ENCODE measurements around the gene KIAA1328.
"Not testable (repeated sequence)": the region's sequence is repeated elsewhere in the genome, so short reads cannot be mapped to it uniquely, and the experiment has no call there.

Gene KIAA1328

DNA sequence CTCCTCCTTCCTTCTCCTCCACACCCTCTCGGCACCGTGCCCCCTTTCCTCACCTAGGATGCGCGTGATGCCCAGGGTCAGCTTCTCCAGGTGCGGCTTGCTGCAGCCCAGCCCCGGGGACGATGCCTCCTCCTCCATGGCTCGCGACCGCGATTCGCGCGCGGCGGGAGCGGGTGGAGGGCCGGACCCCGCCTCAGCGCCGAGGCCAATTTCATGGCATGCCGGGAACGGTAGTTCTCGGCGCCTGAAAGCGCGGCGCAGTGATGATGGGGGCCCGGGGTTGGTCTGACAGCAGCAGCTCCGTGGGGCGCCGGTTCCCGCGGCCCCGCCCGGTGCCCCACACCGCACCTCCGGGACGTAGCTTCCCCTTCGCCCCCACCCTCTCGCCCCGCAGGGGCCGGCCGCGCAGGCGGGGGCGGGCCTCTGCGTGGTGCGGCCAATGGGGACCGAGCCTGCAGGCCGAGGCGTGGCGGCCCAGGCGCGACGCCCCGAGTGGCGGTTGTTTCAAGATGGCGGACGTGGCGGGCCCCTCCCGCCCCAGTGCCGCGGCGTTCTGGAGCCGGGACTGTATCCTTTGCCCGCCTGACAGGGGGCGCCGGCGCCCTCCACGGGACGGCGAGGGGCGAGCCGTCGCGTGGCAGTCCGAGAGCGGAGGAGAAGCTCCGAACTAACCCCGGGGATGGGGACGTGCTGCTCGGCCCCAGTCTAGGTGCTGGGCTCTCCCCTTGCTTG, at the start of gene KIAA1328, which contains the start of gene TPGS2:
Gene KIAA1328, plus strand, starts transcription at position 498 of the 732 bp plus-strand sequence. Its CDS starts 12 bp downstream, at position 510.
Gene TPGS2, minus strand, starts transcription at position 373 of the 732 bp plus-strand sequence. Its CDS starts 235 bp downstream, at position 138.
- peak; percentile 88 to 90 for DNase-seq

DNA sequence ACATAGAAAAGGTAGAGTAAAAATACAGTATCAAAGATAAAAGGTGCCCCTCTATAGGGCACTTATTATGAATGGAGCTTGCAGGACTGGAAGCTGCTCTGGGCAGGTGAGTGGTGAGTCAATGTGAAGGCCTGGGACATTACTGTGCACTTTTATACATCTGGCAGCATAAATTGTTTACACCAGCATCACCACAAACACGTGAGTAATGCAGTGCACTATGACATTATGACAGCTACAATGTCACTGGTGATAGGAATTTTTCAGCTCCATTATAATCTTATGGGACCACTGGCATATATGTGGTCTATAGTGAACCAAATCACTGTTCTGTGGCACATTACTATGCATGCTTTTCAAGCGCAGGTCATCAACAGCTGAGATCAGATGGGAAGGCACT, 48.2 kb upstream of the KIAA1328 start:
- no peak for DNase-seq

DNA sequence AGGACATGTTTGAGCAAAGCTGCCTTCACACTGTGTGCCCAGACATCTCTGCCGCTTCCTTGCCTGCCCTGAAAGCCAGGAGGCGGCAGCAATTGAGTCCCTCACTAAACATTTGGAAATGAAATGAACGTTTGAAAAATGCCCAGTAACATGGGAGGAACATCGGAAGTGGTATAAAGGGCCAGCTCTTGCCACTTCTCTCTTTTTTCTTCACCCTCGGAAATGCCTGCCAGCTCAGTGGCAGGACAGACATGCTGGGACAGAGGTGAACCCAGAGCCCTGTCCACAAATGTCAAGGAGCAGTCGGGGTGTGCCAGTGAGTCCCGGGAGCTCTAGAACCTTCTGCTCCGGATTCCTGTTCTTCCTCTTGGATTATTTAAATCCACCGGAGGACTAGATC, 46.2 kb upstream of the KIAA1328 start:
- no peak for DNase-seq

DNA sequence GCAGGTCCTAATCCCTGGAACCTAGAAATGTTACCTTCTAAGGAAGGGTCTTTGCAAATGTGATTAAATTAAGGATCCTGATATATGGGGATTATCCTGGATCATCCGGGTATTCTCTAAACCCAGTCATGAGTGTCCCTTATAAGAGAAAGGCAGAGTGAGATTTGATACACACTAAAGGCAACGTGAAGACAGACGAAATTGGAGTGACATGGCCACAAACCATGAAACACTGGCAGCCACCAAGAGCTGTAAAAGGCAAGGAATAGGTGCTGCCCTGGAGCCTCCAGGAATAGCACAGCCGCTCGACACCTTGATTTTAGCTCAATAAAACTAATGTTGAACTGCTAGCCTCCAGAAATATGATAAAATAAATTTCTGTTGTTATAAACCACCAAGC, 45.1 kb upstream of the KIAA1328 start:
- no peak for DNase-seq

DNA sequence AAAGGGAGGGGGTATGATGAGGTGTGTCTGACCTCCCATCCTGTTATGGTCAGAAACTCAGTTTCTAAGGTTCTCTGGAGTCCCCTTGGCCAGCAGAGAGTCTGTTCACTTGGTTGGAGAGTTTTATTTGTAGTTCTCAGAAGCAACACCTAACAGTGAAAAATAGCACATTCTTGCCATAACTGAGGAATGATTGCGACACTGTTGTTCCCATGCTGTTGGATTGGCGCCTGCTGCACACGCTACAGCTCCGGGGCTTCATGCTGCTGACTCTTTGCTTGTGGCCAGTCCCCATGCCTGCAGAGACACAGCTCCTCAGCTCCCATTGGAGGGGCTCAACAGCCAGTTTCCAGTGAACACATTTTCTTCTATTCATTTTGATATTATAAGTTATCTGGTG, 42.2 kb upstream of the KIAA1328 start:
- DNase-seq, result no peak

DNA sequence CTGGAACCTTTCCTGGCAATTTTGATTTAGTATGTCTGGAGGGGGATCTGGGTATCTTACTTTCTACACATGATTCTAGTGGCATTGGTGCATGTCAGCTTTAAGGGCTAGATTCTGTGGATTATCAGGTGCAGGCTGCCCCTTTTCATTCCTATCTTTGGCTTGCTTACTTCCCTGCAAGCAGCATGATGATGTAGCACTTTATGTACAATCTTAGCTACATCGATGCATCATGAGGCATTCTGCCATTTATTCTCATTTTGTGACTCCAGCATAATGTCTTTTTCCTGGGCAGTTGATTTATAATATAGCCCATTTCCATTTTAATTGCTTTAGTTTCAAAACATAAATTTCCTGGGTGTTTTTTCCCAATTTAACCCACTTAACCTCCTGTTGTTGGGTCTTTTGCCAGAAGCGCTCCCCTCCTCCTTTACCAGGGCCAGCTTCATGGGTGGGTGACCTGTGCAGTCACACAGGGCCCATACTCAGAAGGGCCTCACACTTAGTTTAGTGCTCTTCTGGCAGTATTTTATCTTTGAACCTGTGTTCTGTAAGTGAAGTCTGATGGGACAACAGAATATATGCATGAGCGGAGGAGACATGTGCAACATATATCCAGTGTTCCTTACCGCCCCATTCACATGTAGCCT, 36.2 kb upstream of the KIAA1328 start:
- DNase-seq, result no peak

DNA sequence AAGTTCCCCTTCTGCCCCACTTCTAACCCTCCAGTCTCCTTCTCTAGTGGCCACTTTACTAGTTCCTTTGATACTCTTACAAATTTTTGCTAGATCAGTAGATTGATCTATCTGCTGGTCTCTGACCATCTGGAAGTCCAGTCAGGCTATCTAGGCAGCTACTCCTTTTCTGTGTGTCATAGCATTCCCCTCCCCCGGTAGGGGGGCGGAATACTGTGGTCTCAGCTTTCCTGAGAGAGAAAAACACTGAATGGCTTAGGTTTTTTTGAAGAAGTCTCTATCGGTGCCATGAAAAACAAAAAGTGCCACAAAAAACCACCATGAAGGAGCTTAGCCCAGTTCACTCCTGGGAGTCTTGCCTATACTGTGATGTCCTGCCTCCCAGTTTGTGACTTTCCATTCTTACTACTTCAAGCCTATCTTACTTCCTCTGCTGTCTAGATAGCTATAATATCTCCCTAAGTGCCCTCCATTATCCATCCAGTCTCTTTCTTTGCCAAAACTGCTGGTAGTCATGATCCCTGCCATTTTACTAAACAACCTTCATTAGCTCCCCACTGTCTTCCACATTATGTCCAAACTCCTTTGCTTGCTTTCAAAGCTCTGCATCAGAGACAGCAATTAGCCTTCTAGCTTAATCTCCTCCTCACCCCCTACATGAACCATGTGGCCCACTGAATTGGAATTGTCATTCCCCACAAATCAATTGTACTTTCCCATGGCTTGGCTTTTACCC, 30.0 kb upstream of the KIAA1328 start:
- DNase-seq, result no peak

DNA sequence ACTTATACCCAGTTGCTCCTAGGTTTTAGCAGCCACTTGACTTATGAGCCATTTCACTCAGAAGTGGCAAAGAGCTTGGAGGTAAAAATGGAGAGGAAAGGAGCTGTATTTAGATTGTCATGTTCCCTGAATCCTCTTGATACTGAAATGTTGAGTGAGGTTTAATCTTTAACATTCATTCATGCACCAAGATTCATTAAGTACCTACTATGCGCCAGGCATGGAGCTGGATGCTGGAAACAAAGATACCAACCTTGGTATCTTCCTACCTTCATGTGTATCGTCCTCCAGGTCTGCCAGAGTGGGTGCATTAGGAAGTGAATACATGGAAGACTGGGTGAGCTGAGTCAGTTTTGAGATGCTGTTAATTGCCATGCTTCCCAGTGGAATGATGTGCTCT, 23.8 kb upstream of the KIAA1328 start:
- DNase-seq, result no peak

DNA sequence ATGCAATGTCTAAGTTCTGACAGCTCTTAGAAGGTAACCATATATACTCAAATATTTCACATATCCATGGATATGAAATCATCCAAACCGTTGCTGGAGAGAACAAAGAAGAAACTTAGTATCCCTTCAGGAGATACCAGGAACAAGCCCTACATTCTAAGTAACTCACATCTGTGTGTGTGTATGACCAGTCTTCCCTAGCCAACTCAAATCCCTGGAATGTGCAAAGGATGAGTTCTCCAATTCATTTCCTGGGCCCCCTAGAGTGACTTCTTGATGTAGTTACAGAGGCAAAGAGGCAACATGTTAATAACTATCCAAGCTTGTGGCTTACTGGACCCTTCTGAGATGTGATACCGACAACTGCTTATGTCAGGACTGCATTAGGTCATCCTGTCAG, 20.2 kb upstream of the KIAA1328 start:
- no peak for DNase-seq

DNA sequence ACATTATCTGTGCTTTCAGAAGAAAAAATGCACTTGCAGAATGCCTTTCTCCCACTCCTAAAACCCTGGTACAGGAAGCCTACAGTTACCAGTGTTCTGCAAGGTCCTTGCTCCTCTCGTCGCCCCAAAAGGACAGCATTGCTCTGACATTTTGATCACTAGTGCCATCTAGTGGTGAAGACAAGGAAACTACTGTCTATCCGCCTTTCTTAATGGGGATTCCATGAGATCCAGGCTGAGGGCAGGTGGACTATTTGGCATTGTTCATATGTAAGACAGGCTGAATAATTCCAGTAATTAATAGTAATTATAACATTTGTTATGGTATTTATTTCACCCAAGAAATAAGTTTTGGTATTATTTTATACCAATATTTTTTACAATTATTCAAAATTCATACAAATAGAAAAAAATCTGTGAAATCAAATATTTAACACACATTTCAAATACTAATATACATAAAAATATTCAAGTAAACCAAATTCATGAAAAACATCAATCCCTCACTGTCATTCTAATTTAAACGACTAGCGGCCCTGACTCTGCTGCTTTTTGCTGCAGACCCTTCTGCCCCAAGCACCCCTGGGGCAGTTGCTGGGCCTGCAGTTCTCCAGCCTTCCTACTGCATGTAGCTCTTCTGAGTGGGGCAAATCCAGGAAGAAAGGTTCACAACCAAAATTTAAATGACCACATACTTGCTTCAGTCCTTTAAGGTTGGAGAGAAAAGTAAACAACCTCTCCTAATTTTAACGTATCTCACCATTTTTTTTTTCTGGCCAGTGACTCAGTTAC, 19.1 kb upstream of the KIAA1328 start:
- DNase-seq, result peak; percentile 42 to 73

DNA sequence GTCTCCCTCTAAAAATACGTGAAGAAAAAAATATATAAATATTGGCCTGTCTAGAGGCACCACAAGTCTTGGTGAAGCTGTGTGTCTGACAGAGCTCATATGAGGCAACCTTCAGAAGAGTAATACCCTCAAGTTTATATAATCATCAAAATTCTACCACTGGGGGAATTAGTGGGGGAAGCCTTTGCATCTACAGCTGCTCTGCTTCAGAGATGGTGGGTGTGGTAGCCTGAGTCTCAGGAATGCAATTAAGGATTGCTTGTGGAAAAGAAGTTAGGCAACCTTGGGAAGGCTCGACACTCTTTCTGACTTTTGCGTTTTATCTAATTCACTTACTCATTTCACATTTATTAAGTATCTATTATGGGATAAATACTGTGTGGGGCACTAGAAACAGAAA, 17.5 kb upstream of the KIAA1328 start:
- DNase-seq, result no peak

DNA sequence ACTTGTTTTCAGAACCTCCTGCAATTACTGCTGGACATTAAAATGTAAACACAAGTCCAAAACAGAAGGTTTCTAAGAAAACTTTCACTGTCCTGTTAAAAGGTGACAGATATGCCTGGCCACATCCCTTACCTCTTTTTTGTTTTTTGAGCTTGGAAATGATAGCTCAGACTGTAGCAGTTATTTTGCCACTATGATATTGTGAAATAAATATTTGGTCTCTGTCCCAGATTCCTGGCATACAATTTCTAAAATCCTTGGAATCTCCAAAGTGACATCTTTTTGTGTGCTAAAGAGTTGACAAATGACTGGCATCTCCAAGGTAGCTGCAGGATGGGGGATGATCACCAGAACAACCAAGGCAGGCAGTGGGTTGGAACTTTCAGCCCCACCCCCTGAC, 17.0 kb upstream of the KIAA1328 start:
- no peak for DNase-seq

DNA sequence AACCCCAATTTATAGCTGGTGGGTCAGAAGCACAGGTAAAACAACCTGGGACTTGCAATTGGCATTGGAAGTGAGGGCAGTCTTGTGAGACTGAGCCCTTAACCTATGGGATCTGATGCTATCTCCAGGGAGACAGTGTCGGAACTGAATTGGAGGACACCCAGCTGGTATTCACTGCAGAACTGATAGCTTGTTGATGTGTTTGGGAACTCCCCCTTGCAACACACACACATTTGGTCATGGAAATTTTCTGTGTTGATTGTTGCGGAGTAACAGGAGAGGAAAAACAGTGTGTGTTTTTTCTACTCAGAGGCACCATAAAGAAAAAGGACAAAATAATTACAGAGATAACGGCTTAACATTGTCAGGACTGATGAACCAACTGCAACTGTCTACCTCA, 16.2 kb upstream of the KIAA1328 start:
- DNase-seq, result no peak

DNA sequence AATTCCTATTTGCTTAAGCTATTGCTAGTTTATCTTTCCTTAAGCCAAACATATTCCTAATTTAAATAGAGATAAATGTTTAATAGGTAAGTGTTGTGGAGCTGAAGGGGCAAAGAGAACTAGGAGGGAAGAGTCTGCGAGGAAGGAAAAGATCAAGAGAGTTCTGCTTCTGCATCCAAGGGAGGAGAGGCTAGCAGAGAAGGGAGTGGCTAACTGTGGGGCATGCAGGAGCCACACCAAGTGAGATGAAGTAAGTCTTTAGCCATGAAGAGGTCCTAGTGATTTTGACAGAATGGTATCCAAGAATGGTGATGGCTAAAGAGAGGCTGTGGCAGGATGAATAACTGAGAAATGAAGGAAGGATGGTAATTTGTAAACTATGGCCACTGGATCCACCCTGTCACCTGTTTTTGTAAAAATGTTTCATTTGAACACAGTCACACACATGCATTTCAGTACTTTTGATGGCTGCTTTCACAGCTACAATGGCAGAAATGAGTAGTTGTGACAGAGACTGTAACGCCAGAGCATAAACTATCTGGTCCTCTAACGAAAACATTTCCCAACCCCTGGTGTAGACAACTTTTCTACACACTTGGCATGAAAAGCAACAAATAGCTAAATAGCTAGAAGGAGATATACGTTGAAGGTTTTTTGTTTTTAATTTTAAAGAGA, 15.7 kb upstream of the KIAA1328 start:
- DNase-seq, result no peak

DNA sequence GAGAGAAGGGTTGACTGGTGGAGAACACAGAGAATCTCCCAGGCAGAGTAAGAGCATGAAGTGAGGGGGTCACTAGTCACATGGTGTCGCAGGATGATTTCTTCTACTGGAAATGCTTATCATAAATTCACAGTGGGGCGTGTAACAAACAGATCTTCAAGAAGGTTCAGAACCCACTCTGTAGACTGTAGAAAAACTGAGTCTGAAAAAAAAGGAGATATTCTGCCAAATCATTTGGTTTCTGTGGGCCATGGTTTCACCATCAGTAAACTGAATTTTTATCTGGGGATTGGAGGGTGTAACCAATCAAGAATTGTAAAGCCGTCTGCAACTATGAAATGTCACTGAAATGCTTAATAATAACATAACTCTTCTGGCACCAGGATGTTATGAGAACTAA, 15.1 kb upstream of the KIAA1328 start:
- no peak for DNase-seq

DNA sequence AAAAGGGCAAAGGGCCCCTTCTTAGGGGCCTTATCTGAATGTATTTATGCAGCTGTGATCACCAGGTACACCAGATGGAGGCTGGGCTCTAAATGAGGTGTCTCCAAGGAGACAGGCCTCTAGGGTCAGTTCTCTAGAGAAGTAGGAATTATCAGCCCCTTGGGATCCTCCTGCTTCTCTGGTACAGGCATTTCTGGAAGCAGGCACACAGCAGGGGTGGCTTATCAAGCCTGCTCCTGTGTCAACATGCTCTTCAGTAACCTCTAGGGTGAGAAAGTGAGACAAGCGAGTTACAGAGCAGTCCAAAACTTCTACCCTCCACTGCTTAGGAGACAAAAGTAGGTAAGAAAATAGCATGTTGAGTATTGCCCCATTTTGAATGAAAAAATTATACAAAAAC, 13.9 kb upstream of the KIAA1328 start:
- DNase-seq, result no peak

DNA sequence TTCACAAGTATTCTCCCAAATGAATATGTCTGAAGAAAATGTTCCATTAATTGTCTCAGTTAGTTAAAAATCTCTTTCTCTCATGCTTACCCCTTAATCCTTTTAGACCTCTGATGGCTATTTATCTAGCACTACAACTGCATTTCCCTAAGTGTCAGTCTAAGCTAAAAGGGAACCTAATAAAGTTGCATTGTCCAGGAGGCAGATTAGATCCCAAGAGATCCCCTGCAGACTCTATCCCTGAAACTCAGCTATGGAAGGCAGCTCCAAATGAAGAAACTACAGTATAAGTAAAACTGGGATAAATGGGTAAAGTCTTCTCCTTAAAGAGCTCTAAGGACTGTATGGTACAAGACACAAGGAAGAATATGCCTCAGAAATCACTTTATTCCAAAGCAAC, 12.8 kb upstream of the KIAA1328 start:
- not testable (repeated sequence) for DNase-seq

DNA sequence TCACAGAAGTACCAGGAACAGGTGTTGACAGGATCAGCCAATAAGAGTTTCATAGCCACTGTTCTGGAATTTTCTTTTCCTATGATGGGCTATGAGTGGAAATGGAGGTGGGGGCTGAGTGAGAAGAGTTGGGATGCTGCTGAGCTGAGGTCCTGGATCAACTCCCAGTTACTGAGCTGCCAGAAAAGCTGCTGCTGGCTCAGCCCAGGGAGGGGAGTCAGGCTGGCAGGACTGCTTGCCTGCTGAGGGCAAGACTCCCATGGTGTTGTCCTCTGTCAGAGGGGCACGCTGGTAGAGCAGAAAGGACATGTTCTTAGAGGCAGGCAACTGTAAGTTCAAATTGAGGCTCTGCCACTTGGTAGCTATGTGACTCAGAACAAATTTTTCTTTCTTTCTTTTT, 11.9 kb upstream of the KIAA1328 start:
- DNase-seq, result no peak

DNA sequence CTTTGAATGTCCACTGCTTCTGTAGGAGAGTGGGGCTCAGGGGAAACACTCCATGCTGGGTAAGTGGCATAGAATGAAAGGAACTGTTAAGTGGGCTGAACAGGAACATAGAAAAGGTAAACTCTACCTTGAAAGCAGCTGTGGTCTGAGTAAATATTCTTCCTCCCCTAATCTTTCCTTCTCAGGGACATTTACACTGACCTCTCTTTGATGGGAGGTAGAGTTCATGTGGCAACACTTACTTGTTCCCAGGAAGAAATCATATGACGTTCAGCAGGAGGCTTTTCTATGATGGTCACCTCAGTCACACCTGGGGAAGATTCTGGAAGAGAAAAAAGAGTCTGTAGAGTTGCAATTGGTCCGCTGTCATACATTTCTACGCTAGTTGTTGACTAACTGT, 10.3 kb upstream of the KIAA1328 start:
- DNase-seq, result no peak

DNA sequence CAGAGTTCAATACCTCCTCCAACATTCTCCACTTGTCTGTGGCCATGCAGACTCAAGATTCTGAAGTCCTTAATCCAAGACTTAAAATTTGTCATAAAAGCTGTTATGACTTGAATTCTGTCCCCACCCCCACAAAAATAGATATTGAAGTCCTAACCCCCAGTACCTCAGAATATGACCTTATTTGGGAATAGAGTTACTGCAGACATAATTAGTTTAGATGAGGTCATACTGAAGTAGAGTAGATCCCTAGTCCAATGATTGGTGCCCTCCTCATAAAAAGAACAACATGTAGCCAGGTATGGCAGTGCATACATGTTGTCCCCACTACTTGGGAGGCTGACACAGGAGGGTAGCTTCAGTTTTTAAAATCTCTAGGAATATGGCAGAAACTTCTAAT, 9.3 kb upstream of the KIAA1328 start:
- no peak for DNase-seq

DNA sequence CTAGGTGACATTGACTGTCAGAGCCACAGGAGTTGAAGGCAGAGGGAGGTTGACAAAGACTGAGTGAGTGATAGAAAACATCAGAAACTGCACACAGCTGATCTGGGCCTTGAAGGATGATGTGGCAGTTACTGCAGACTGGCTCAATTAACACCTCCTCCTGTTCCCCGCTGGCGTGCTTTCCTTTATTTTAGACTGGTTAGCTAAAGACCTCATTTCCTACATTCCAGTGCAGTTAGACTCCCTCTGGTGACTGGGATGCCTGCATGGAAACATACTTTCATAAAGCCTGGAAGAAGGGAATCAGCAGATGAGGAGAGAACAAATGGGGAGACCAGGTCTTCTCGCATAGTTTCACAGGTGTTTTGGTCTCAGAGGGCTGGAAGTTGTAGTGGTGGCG, 7.2 kb upstream of the KIAA1328 start:
- DNase-seq, result no peak

DNA sequence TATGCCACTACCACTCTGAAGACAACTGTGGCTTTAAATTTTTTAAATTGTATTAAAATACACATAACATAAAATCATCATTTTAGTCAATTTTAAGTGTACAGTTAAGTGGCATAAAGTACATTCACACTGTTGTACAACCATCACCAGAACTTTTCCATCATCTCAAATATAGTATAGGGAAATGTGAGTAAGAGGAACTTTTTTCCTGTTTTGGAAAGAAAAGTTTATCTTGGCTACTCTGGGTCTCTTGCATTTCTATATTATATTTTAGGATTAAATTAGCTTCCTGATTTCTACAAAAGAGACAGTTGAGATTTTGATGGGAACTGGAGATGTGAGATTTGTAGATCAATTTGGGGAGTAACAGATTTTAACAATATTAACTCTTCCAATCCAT, 3.4 kb upstream of the KIAA1328 start:
- DNase-seq, result no peak

DNA sequence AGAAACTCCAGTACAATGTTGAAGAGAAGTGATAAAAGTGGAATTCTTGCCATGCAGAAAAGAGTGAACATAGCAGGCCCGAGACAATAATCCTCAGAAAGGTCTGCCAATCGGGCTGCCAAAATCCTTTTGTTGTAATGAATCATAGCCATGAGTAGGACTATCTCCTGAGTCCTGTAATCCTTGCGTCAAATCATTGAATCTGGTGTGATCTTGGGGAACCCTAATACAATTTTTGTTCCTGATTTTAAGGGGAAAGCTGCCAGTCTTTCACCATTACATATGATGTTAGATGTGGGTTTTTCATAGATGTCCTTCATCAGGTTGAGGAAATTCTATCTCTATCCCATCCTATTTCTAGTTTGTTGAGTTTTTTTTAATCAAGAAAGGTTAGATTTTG, 2.4 kb upstream of the KIAA1328 start:
- DNase-seq, result no peak

Data from CD4-positive, alpha-beta T cell treated with Interleukin-4 for 1 hour (primary cell).